ENCODE data around the gene ZNF664. TPM values are rescaled to one million over a fixed set of nuclear protein-coding genes. Genes with fewer than 3 reads are reported as not detected.

Gene ZNF664
- total RNA-seq, 1 donor from 2014 or later, result 198 TPM

GRCh38 chr12:123929946-123930583 is 43.0 kb upstream of the ZNF664 start:
- no peak overlapping the region for H3K27ac Mint-ChIP-seq
- no peaks in the 10 kb centered on the region for H3K4me1 Mint-ChIP-seq (ENCODE audit: low read depth)
- no peak for TF ChIP-seq CTCF (IDR thresholded peaks at IDR 0.05; ENCODE audit: unreplicated experiment)
- H3K4me3 Mint-ChIP-seq (ENCODE audit: low read depth), result no peak overlapping the region
- H3K36me3 Mint-ChIP-seq (ENCODE audit: insufficient read depth), result peaks cover 14% of the 10 kb centered on the region
- H3K9me3 Mint-ChIP-seq (ENCODE audit: low read depth), result peaks cover 4% of the 10 kb centered on the region
- no peaks in the 10 kb centered on the region for H3K27me3 Mint-ChIP-seq
- DNase-seq (ENCODE audit: low spot score, unreplicated experiment), result no peak

DNA sequence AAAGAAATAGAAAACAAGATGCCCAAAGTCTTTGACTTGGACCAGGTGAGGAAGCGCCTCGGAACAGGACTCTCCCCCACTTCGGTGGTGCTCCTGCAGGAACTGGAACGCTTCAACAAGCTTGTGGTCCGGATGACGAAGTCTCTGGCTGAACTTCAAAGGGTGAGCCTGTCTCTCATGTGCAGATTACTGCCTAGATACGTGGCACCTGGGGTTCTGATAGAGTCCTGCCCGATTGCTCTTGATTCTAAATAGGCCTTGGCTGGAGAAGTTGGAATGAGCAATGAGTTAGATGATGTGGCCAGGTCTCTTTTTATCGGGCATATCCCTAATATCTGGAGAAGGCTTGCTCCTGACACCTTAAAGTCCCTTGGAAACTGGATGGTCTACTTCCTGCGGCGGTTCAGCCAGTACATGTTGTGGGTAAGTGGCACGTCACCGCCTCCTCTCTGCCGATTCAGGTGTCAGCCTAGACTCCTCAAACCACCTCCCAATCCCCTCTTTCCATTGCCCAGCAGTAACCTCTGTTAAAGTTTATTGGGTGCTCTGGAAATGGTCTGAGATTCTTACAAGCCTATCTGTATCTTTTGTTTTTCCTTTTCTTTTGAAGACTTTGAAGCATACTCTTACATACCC is 41.2 kb upstream of the ZNF664 start:
- Mint-ChIP-seq H3K27ac (no peak overlapping the region), H3K9me3 (ENCODE audit: low read depth) (peaks cover 4% of the 10 kb centered on the region), H3K27me3 (no peaks in the 10 kb centered on the region), H3K4me1 (ENCODE audit: low read depth) (no peaks in the 10 kb centered on the region), H3K4me3 (ENCODE audit: low read depth) (no peak overlapping the region), H3K36me3 (ENCODE audit: insufficient read depth) (peaks cover 20% of the 10 kb centered on the region)
- no peak for DNase-seq (ENCODE audit: low spot score, unreplicated experiment)
- no peak for TF ChIP-seq CTCF (IDR thresholded peaks at IDR 0.05; ENCODE audit: unreplicated experiment)

DNA sequence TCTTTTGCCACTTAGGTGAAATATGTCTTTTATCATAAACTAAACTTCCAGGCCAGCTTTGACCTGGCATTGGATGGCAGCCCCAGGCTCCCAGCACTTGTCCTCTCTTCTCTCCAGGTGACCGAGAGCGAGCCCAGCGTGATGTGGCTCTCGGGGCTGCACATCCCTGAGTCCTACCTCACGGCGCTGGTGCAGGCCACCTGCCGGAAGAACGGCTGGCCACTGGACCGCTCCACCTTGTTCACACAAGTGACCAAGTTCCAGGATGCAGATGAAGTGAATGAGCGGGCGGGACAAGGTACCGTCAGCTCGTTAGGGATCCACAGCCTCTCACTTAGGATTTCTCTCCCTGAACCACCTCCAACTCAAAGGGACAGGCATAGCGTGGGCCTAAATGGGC is 39.8 kb upstream of the ZNF664 start:
- Mint-ChIP-seq H3K36me3 (ENCODE audit: insufficient read depth) (peaks cover 25% of the 10 kb centered on the region), H3K9me3 (ENCODE audit: low read depth) (peaks cover 4% of the 10 kb centered on the region), H3K4me1 (ENCODE audit: low read depth) (no peaks in the 10 kb centered on the region), H3K4me3 (ENCODE audit: low read depth) (no peak overlapping the region), H3K27ac (no peak overlapping the region), H3K27me3 (no peaks in the 10 kb centered on the region)
- DNase-seq (ENCODE audit: low spot score, unreplicated experiment), result no peak
- TF ChIP-seq CTCF (IDR thresholded peaks at IDR 0.05; ENCODE audit: unreplicated experiment), result no peak

GRCh38 chr12:123934016-123934620 is 38.9 kb upstream of the ZNF664 start:
- no peaks in the 10 kb centered on the region for H3K4me1 Mint-ChIP-seq (ENCODE audit: low read depth)
- H3K27me3 Mint-ChIP-seq, result no peaks in the 10 kb centered on the region
- peaks cover 26% of the 10 kb centered on the region for H3K36me3 Mint-ChIP-seq (ENCODE audit: insufficient read depth)
- H3K9me3 Mint-ChIP-seq (ENCODE audit: low read depth), result peaks cover 4% of the 10 kb centered on the region
- DNase-seq (ENCODE audit: low spot score, unreplicated experiment), result no peak
- no peak for TF ChIP-seq CTCF (IDR thresholded peaks at IDR 0.05; ENCODE audit: unreplicated experiment)
- no peak overlapping the region for H3K27ac Mint-ChIP-seq
- no peak overlapping the region for H3K4me3 Mint-ChIP-seq (ENCODE audit: low read depth)

DNA sequence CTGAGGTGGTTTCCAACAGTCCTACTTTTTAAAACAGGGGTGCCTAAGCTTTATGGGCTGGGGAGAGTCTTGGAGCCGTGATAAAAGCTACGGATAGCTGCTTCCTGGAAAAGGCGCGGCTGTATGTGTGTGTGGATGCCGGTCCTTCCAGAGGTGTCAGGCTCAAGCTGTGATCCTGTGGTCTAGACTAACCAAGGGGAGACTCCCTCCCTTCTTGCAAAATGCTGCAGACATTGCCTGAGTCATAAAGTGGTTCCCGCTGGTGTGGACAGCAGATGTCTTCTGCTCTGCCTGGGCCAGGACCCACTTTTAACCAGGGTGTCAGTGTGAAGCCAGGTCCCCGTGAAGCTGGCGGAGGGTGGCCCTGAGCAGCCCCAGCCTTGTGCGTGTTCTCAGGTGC is 38.2 kb upstream of the ZNF664 start:
- Mint-ChIP-seq H3K4me3 (ENCODE audit: low read depth) (no peak overlapping the region), H3K27me3 (no peaks in the 10 kb centered on the region), H3K27ac (no peak overlapping the region), H3K4me1 (ENCODE audit: low read depth) (no peaks in the 10 kb centered on the region), H3K9me3 (ENCODE audit: low read depth) (peaks cover 4% of the 10 kb centered on the region), H3K36me3 (ENCODE audit: insufficient read depth) (peaks cover 26% of the 10 kb centered on the region)
- no peak for TF ChIP-seq CTCF (IDR thresholded peaks at IDR 0.05; ENCODE audit: unreplicated experiment)
- DNase-seq (ENCODE audit: low spot score, unreplicated experiment), result no peak
